Keratinocyte (primary cell): ENCODE results near the gene ACSL4.

Experiments used
- CTCF ChIP-seq, 3 experiments: IDR thresholded peaks in 1 of 3; conservative IDR thresholded peaks in 1 of 3; optimal IDR thresholded peaks in 1 of 3; 2 replicates in 2 of 3; 3 replicates in 1 of 3; pipeline versions ENCODE3 to v1.5.1; 2011; ENCODE audit warnings: low read length in 3 of 3, mild to moderate bottlenecking in 3 of 3, moderate library complexity in 2 of 3, control low read depth in 1 of 3, inconsistent platforms in 1 of 3; ENCODE audit not compliant: insufficient read depth in 2 of 3; ENCODE audit errors: extremely low read depth in 1 of 3
- EZH2 ChIP-seq: IDR thresholded peaks from one replicate; pipeline ENCODE4 v1.6.1; 2012; ENCODE audit warnings: inconsistent platforms, mild to moderate bottlenecking, low read length, moderate library complexity

- TF ChIP-seq CTCF (optimal IDR thresholded peaks at IDR 0.05 in 1 of 3, IDR thresholded peaks at IDR 0.05 in 1 of 3, conservative IDR thresholded peaks at IDR 0.05 in 1 of 3; ENCODE audit: extremely low read depth in 1 of 3, insufficient read depth in 2 of 3, low read length in 3 of 3) (no peak), EZH2 (no peak)
Measured at GRCh38 chrX:109638158-109638557, 94.9 kb downstream of the ACSL4 start.
